GM21786 (cell line): ENCODE results near the gene LAMA4.

ENCODE experiments used
- ATAC-seq: cut with Tn5 transposase; IDR thresholded peaks from one replicate; pipeline ENCODE4 v1.9.1; 2021; ENCODE audit not compliant: unreplicated experiment

Gene LAMA4

GRCh38 chr6:112253841-112254816 is at the start of gene LAMA4:
Gene LAMA4 (minus strand): TSS chr6:112254567. CDS start chr6:112254150, 417 bp downstream.
- no peak for ATAC-seq

- ATAC-seq: no peak
Observed at GRCh38 chr6:112302142-112302705, 47.9 kb upstream of the LAMA4 start.

DNA sequence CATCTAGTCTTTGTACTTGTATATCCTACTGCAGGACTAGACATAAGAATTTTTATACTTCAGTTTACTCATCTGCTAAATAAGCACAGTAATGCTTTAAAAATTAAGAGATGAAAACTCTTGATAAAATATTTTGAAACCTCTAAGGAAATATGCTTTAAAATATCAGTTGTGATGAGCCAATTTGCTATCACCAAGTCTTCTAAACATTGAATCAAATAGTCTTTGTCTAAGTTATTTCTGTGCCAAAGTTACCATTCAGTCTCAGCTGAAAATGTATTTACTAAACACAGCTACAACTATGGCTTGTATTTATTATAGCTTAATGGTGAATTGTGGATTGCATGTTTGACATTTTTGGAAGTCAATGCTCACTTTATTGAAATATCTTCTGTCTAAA is 46.5 kb upstream of the LAMA4 start:
- ATAC-seq: no peak

DNA sequence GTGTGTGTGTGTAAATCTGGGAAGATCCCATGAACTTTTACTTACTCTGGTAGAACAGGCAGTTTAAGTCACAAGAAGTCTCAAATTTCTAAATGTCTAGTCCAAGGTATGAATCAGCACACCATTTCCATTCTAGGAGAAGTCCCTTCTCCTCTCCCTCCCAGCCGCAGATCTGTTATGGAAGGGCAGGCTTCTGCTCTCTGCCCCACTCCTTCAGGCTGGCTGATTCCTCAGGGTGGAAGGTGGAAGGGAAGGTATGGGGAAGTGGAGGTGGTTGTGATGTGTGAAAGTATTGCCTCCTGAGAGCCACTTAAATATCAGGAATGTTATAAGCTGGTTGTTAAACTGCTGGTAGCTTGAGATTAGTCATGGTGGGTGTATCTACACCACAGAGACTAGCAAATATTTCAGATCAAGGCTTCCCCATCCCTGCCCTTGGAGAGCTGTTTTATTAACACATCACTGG is 44.5 kb upstream of the LAMA4 start:
- ATAC-seq: no peak

DNA sequence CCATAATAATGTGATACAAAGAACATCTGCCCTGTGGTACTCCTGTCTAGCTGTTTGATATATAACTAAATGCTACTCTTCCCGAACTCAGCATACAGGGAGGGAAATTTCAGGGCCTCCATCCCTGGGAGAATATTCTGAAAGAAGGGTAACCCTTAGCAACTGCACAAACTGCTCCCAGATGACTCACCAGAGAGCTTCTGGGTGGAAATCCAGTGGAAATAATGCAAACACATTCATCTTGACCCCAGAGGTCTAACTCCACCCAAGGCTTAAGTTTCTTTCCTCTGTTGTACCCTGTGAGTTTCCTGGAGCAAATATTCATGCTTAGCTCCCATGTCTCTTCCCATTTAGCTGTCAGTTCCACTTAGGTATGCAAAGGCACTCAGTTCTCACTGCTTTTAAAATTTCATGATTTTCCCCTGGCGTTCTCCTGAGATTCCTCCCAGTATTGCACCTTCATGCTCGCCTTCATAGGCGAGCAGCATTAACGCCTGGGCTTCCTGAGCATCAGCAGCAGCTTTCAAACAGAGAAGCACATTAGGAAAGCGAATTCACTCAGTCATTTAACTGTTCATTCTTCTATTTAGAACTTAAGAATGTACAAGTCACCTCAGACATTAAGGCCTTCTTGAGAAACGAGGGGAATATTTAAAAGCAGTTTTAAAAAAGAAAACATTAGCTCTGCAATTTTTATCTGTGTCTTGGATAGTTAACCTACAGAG is 43.8 kb upstream of the LAMA4 start:
- no peak for ATAC-seq

- ATAC-seq: no peak
Observed at GRCh38 chr6:112296694-112297093, 42.3 kb upstream of the LAMA4 start.

- peak; percentile 65 for ATAC-seq
Observed at GRCh38 chr6:112296122-112296521, 41.8 kb upstream of the LAMA4 start.

DNA sequence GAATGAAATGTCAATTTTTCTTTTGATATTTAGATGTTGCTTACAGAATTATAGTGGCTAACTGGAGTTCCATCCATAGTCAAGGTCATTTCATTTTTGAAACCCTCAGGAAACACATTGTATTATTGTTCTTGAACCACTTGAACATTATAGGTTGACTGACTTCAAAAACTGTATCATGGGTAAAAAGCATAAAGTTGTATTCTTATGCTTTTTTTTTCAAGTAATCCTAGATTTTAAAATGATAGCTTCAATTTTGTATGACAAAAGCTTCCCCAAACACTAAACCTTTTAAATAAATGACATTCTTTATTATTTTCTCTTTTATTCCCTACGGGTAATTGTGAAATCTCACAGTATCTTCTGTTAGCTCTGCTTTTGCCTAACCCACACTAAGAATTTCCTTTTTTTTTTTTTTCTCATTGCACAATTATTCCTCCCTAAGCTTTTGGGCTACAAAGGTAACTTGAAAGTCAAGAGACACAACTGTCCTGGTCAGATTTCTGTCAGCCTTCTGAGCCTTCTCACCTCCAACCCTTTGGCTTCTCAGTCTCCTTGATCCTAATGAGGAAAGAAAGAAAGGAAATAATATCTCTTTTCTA is 36.9 kb upstream of the LAMA4 start:
- no peak for ATAC-seq

DNA sequence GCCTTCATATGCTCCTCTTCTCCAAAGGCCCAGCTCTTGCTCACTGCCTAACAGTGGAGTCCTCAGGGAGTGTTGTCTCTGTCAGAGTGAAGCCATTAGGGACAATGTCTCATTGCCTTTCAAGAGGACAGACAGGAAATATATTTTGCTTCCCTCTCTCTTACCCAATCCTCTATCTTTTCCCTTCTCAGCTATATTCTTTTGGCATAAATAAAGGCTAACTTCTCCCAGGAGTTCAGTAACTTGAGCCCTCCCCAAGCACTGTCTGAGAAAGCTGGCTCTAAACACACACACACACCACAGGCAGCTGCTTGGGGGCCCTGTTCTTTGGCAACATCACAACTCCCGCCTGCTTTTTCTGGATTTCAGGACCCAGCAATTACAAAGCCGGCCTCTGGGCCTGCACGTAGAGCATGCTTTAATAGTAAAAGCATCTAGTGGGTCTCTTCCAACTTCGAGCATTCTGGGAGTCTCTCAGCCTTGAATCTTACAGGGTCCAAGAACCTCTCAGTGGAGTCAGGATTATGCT is 34.7 kb upstream of the LAMA4 start:
- ATAC-seq: no peak

- ATAC-seq: no peak
Observed at GRCh38 chr6:112288475-112288874, 34.1 kb upstream of the LAMA4 start.

DNA sequence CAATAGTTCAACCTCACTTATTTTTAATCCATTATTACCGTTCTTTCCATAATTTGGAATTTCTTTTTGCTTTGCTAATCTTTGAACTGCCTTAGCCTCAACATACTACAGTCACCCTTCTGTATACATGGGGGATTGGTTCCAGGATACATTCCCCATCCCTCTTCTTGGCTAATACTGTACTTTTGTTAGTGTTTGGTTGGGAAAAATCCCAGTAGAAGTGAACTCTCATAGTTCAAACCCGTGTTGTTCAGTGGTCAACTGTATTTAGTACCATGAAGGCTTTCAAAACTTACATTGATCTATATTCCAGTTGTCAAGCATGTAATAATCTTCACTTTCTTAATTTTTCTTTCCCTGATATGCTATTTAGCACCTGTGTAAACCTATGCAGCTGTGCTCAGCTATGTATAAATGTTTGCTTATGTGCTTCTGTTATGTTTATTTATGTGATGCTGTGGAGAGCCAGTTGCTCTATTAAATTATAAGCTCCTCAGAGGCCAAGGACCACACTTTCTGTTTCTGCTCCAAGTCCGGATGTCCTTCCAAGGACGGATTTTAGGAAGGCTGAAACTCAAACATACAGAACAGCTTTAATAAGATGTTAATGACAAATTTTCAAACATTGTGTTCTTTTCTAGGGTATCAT is 33.3 kb upstream of the LAMA4 start:
- no peak for ATAC-seq

- ATAC-seq: no peak
Observed at GRCh38 chr6:112286500-112287144, 32.3 kb upstream of the LAMA4 start.

DNA sequence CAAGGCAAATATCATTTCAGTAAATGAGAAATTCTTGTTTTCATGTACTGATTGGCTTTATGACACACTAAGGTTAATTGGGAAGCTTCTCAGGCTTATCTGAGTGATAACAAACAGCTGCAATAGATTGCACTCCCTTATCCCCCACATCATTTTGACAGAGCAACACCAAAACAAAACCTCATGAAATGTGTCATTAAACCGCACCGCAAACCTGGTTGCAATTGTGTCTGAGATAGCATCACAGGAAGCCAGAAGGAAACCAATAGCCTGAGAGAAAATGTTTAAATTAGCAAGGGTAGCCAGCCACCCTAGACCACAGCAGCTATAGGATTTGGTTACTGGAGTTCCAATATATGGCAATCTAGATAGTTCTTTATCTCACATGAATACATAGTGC is 31.6 kb upstream of the LAMA4 start:
- peak; percentile 65 for ATAC-seq

DNA sequence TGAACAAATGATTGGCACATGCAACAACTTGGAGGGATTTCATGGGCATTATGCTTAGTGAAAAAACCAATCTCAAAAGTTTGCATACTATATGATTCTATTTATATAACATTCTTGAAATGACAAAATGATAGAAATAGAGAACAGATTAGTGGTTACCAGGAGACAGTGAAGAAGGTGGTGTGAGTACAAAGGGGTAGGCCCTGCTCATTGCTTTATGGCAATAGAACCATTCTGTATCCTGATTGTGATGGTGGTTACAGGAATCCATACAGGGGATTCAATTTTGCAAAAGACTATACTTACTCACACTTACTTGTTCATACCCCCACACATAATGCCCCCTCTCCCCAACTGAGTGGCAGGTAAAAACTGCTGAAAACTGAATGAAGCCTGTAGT is 30.2 kb upstream of the LAMA4 start:
- no peak for ATAC-seq

GRCh38 chr6:112283621-112284020 is 29.3 kb upstream of the LAMA4 start:
- no peak for ATAC-seq

DNA sequence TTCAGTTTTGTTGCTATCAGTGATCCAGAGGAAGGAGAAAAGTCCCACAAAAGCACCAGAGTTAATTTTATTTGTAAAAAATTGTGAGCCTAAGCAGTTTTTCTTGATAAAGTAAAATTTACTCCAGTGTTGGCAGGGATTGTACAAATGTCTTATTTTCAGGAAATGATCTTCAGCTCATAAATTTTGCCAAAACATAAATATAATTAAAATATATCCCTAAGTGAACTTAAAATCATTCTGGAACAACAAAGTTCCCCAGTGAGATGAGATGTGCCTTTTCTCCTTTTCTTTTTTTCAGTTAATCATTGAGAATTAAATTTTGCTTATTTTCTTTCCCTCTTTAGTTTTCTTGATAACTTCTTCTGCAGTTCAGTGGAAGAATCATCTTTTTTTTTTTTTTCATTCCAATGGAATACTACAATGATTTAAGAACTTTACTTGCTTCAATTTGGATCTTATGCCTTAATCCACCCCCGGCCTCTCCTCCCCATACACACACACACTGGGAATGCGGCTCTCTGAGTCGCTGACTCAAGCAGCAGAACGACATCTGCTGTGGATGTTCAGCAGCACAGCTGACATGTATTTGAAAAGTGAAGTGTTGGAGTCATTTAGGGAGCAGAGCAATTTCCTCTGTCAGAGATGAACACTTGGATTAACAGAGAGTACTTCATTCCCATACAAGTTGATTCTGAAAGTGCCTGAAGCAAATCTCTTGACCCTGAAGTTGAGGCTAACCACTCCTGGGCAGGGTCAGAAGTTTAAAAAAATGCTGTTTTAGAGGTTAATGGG is 27.7 kb upstream of the LAMA4 start:
- no peak for ATAC-seq

GRCh38 chr6:112279031-112279935 is 24.9 kb upstream of the LAMA4 start:
- no peak for ATAC-seq

DNA sequence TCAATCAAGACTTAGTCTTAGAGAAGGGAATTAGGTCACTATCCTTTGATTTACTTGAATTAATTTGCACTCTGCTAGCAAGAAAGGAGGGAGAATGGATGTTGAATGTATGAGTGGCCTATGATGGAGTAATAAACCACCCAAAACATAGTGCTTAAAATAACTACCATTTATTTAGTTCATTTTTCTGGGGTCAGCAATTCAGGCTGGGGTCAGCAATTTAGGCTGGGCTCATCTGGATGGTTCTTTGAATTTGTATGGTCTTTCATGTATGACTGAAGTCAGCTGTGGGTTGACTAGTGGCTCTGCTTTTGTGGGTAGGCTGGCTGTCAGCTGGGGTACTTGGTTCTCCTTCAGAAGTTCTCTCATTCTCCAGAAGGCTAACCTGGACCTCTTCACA is 21.0 kb upstream of the LAMA4 start:
- no peak for ATAC-seq
